OCI-LY1 (cell line): ENCODE results near the gene ERG.

Experiments used
- CTCF ChIP-seq: fragments of 200-600 bp; sonication (generic), shearing (Covaris generic); IDR thresholded peaks from 2 replicates; pipeline ENCODE4 v1.5.1; 2017; ENCODE audit warnings: mild to moderate bottlenecking, antibody characterized with exemption, low read length, moderate library complexity, mixed read lengths
- EZH2 ChIP-seq: fragments of 200-600 bp; sonication (generic), shearing (Covaris generic); IDR thresholded peaks from 2 replicates; pipeline ENCODE4 v1.8.0; 2017; ENCODE audit warnings: borderline replicate concordance, mixed run types, mild to moderate bottlenecking, antibody characterized with exemption, low read length, moderate library complexity, mixed read lengths

- no peak for TF ChIP-seq CTCF
- TF ChIP-seq EZH2: no peak
These were observed 134.6 kb downstream of the ERG start for GRCh38 chr21:38363693-38364092.
